NCI-H2196 (cell line): ENCODE results near the gene FAM3B.

Experiments used
- DNase-seq: peaks from one replicate; lab custom pipeline; 2025; ENCODE audit not compliant: unreplicated experiment; lab: John Stamatoyannopoulos, UW

The FAM3B gene

GRCh38 chr21:41393876-41394465, 77.4 kb downstream of the FAM3B start:
- no peak for DNase-seq

GRCh38 chr21:41396558-41397075, 80.0 kb downstream of the FAM3B start:
- no peak for DNase-seq

- no peak for DNase-seq
Observed at GRCh38 chr21:41397471-41397891, 80.9 kb downstream of the FAM3B start.

- DNase-seq, result no peak
Observed at GRCh38 chr21:41398251-41398650, 81.7 kb downstream of the FAM3B start.

- no peak for DNase-seq
Observed at GRCh38 chr21:41398831-41399230, 82.2 kb downstream of the FAM3B start.

GRCh38 chr21:41399246-41399800, 82.7 kb downstream of the FAM3B start:
- no peak for DNase-seq

- no peak for DNase-seq
Observed at GRCh38 chr21:41402231-41402630, 85.6 kb downstream of the FAM3B start.

- DNase-seq, result no peak
Observed at GRCh38 chr21:41402796-41403195, 86.2 kb downstream of the FAM3B start.

GRCh38 chr21:41403331-41403730, 86.7 kb downstream of the FAM3B start:
- no peak for DNase-seq

GRCh38 chr21:41403966-41404365, 87.4 kb downstream of the FAM3B start:
- DNase-seq, result no peak

- no peak for DNase-seq
Observed at GRCh38 chr21:41405321-41405720, 88.7 kb downstream of the FAM3B start.

GRCh38 chr21:41406340-41406739, 89.7 kb downstream of the FAM3B start:
- no peak for DNase-seq
